GM23338 (cell line): ENCODE results near the gene AKT1S1.
A peak's percentile ranks its signal among the peaks of the same experiment; 100 is the strongest.

Experiments
- CREB1 ChIP-seq: fragments of 250-450 bp; sonication (Bioruptor Pico); IDR thresholded peaks from 2 replicates; pipeline ENCODE4 v1.5.0; 2020; ENCODE audit warnings: low read depth, mild to moderate bottlenecking, moderate library complexity
- EZH2 ChIP-seq: fragments of 200-600 bp; sonication (generic); IDR thresholded peaks from one replicate; pipeline ENCODE4 v1.8.0; 2017; ENCODE audit warnings: antibody characterized with exemption, mild to moderate bottlenecking, low read depth; ENCODE audit not compliant: unreplicated experiment
- EZH2phosphoT487 ChIP-seq: fragments of 200-600 bp; sonication (generic); IDR thresholded peaks from one replicate; pipeline ENCODE4 v1.8.1; 2018; ENCODE audit warnings: antibody characterized with exemption; ENCODE audit not compliant: unreplicated experiment
- JUNB ChIP-seq: IDR thresholded peaks from one replicate; pipeline ENCODE4 v1.6.1; 2016; ENCODE audit warnings: antibody characterized with exemption; ENCODE audit not compliant: unreplicated experiment
- NANOG ChIP-seq: IDR thresholded peaks from 2 replicates; pipeline ENCODE4 v1.6.1; 2016; ENCODE audit warnings: antibody characterized with exemption, borderline replicate concordance
- POLR2AphosphoS5 ChIP-seq: IDR thresholded peaks from 2 replicates; pipeline ENCODE4 v1.6.1; 2016; ENCODE audit warnings: antibody characterized with exemption, low read depth
- ZNF114 ChIP-seq: fragments of 250-450 bp; sonication (Bioruptor Pico); IDR thresholded peaks from 2 replicates; pipeline ENCODE4 v1.5.0; 2020; ENCODE audit warnings: mild to moderate bottlenecking, moderate library complexity
- ZNF331 ChIP-seq: fragments of 250-450 bp; sonication (Bioruptor Pico); IDR thresholded peaks from 2 replicates; pipeline ENCODE4 v1.5.0; 2020; ENCODE audit warnings: low read depth, mild to moderate bottlenecking, moderate library complexity
- TF ChIP-seq, protein P1 (sequence below), 2 experiments: fragments of 200-600 bp in 1 of 2; sonication (generic) in 1 of 2; conservative IDR thresholded peaks; 2 replicates each; pipeline versions ENCODE4 v1.5.1 to v1.6.1; 2016 to 2017; ENCODE audit warnings: antibody characterized with exemption in 2 of 2, low read depth in 2 of 2, mild to moderate bottlenecking in 2 of 2, moderate library complexity in 1 of 2
- TF ChIP-seq, protein P2 (sequence below): IDR thresholded peaks from one replicate; pipeline ENCODE4 v1.6.1; 2018; ENCODE audit warnings: antibody characterized with exemption; ENCODE audit not compliant: unreplicated experiment
- TF ChIP-seq, protein P3 (sequence below): IDR thresholded peaks from 2 replicates; pipeline ENCODE4 v1.6.1; 2016; ENCODE audit warnings: antibody characterized with exemption

DNA sequence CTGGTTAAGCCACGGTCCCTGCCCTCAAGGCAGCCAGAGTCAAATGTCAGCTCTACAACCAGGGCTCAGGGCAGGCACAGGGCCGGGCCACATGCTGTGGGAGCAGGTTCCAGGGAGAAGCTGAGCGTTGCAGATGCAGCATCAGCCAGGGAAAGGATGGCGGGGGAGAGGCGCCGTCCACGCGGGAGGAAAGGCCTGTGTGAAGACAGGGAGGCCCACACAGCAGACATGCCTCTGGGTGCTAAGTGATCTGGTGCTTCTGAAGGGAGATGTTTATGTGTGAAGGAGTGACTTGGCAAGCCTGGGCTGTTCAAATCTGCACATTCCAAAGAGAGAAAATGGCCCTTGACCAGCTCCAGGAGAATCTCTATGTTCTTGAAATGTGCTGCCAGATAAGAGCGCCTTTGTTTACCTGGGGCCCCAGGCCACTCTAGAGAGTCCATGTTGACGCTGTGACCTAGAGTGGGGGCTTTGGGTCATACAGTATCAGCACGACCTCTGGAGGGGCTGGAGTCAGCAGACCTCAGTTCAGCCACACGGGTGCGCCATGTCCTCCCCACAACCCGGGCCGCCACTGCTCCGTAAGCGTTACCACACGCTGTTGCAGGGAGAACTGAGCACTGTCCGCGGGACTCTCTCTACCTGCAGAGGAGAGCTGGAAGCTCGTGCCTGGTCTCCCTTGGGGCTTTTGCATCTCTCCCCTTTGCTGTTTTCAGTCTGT lies 36.0 kb upstream of the AKT1S1 start:
- TF ChIP-seq, protein P1, sequence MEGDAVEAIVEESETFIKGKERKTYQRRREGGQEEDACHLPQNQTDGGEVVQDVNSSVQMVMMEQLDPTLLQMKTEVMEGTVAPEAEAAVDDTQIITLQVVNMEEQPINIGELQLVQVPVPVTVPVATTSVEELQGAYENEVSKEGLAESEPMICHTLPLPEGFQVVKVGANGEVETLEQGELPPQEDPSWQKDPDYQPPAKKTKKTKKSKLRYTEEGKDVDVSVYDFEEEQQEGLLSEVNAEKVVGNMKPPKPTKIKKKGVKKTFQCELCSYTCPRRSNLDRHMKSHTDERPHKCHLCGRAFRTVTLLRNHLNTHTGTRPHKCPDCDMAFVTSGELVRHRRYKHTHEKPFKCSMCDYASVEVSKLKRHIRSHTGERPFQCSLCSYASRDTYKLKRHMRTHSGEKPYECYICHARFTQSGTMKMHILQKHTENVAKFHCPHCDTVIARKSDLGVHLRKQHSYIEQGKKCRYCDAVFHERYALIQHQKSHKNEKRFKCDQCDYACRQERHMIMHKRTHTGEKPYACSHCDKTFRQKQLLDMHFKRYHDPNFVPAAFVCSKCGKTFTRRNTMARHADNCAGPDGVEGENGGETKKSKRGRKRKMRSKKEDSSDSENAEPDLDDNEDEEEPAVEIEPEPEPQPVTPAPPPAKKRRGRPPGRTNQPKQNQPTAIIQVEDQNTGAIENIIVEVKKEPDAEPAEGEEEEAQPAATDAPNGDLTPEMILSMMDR (conservative IDR thresholded peaks at IDR 0.05; ENCODE audit: low read depth in 2 of 2) = peak; percentile 42 to 71
- no peak for TF ChIP-seq EZH2
- no peak for TF ChIP-seq CREB1 (CRISPR knock-in tag)
- TF ChIP-seq, protein P2, sequence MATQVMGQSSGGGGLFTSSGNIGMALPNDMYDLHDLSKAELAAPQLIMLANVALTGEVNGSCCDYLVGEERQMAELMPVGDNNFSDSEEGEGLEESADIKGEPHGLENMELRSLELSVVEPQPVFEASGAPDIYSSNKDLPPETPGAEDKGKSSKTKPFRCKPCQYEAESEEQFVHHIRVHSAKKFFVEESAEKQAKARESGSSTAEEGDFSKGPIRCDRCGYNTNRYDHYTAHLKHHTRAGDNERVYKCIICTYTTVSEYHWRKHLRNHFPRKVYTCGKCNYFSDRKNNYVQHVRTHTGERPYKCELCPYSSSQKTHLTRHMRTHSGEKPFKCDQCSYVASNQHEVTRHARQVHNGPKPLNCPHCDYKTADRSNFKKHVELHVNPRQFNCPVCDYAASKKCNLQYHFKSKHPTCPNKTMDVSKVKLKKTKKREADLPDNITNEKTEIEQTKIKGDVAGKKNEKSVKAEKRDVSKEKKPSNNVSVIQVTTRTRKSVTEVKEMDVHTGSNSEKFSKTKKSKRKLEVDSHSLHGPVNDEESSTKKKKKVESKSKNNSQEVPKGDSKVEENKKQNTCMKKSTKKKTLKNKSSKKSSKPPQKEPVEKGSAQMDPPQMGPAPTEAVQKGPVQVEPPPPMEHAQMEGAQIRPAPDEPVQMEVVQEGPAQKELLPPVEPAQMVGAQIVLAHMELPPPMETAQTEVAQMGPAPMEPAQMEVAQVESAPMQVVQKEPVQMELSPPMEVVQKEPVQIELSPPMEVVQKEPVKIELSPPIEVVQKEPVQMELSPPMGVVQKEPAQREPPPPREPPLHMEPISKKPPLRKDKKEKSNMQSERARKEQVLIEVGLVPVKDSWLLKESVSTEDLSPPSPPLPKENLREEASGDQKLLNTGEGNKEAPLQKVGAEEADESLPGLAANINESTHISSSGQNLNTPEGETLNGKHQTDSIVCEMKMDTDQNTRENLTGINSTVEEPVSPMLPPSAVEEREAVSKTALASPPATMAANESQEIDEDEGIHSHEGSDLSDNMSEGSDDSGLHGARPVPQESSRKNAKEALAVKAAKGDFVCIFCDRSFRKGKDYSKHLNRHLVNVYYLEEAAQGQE = no peak
- no peak for TF ChIP-seq NANOG
- TF ChIP-seq JUNB = no peak
- no peak for TF ChIP-seq EZH2phosphoT487
- no peak for TF ChIP-seq POLR2AphosphoS5
- TF ChIP-seq, protein P3, sequence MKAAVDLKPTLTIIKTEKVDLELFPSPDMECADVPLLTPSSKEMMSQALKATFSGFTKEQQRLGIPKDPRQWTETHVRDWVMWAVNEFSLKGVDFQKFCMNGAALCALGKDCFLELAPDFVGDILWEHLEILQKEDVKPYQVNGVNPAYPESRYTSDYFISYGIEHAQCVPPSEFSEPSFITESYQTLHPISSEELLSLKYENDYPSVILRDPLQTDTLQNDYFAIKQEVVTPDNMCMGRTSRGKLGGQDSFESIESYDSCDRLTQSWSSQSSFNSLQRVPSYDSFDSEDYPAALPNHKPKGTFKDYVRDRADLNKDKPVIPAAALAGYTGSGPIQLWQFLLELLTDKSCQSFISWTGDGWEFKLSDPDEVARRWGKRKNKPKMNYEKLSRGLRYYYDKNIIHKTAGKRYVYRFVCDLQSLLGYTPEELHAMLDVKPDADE = no peak
- no peak for TF ChIP-seq ZNF331 (CRISPR knock-in tag)
- TF ChIP-seq ZNF114 (CRISPR knock-in tag) = no peak
